GM10266 (cell line): ENCODE results near the gene IRS1.

ENCODE experiments used
- DNase-seq: peaks from one replicate; pipeline ENCODE4 v3.0.0; 2012; ENCODE audit errors: extremely low spot score
- CTCF ChIP-seq: IDR thresholded peaks from 2 replicates; pipeline ENCODE4 v1.5.1; 2012; ENCODE audit warnings: mild to moderate bottlenecking, low read depth; ENCODE audit not compliant: control insufficient read depth, insufficient read depth; ENCODE audit errors: missing control alignments

The IRS1 gene

DNA sequence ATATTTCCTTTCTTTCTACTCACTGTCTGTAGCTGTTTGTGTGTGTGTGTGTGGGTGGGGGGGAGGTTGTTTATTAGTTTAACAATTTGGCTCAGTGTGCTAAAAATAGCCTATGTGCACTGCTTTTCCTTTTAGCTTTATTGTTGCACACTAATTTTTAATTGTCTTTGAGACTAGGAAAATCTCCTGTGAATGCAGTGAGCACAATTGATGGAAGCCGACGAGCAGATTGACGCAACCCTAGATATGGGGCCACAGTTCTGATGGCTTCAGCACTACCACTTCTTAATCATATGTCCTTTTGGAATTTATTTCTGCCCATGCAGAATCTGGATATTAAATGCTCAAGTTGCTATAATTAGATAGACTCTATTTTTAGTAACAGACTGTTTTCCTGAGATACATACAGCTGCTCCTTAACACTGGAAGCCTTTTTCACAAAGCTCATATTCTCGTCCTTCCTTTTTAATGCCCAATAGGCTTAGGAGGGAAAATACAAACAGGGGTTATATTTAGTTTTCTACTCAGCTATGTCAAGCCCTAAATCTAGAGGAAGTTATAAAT is 109.1 kb downstream of the IRS1 start:
- no peak for DNase-seq

DNA sequence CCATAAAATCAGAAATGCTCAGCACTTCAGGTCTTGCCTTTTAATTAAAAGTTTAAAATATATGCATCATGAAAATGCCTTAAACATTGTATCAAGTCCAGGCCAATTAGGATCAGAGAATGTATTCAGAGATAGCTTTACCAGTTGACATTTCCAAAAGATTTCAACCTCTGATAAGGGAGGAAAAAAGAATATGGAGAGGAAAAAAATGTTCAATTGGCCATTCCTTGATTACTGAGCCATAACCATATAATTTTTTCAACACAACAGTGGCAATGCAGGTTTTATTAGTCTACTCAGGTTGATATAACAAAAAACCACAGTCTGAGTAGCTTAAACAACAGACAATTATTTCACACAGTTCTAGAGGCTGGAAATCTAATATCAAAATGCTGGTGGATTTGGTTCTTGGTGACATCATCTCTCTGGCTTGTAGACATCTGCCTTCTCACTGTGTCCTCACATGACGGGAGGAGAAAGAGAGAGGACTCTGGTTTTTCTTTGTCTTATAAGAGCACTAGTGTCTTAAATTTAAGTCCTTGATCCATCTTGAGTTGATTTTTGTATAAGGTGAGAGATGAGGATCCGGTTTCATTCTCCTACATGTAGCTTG is 111.9 kb downstream of the IRS1 start:
- TF ChIP-seq CTCF, result no peak
- no peak for DNase-seq

More for the DNA sequence above, 109.1 kb downstream of the IRS1 start:
- no peak for TF ChIP-seq CTCF

DNA sequence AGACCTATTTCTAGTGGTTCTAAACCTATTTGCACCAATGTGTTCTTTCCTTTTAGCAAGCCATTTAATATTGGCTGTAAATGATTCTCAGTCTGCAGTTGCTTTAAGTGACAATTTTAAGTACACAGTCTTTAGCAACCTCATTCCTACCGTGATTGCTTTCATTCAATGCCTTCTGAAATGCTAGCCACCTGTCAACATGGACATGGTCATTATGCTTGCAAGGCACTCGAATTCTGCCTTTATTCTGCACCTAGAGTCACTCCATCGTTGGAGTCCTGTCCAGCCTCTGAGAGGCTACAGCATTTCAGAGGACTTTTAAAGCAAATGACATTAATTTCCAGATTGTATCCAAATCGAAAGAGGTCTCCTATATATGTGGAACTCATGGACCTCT is 115.1 kb downstream of the IRS1 start:
- no peak for DNase-seq
- TF ChIP-seq CTCF, result no peak

DNA sequence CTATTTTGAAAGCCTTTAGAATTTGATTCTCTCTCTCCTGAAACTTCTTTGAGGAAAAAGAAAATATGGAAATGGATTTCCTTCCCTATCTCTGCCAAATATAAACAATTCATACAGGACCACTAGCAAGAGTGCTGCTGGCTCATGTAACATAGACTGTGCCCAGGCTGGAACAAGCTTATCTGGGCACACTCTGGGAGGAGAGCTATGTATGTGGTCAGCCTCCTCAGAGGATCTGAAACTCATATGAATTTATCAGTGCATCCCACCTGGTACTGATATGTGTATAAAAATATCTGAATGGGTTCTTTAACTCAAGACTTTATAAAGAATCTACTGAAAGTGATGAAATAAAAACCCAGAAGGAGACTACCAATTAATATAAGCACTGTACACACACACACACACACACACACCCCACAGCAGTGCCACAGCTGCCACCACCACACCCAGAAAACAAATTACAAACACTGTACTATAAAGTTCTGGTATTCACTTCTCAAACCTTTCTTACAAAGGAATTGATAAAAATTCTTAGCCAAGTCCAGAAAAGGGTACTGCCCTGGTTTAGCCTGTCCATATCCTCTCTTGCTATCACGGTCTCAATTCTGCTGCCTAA is 115.6 kb downstream of the IRS1 start:
- DNase-seq, result no peak
- TF ChIP-seq CTCF, result no peak

GRCh38 chr2:226683196-226683595 is 116.4 kb downstream of the IRS1 start:
- no peak for TF ChIP-seq CTCF
- no peak for DNase-seq
